A673 (cell line): ENCODE data around the gene SH3RF3. TPM values are rescaled to one million over a fixed set of nuclear protein-coding genes. Genes with fewer than 3 reads are reported as not detected.

Experiments
- BruUV-seq: library from RNA; stranded (reverse); fragments of 400-500 nt; replicated peaks from 2 replicates; lab custom pipeline; 2021; lab: Mats Ljungman, UMichigan
- CTCF ChIA-PET: fragments of 300-600 bp; sonication (Branson Sonifier 250); formaldehyde crosslinking; loops from one replicate; lab custom pipeline; 2022; ENCODE audit warnings: antibody characterized with exemption; lab: Charles Lee
- POLR2A ChIA-PET: fragments of 300-600 bp; sonication (Branson Sonifier 250); formaldehyde crosslinking; loops from one replicate; lab custom pipeline; 2022; ENCODE audit warnings: antibody characterized with exemption; ENCODE audit not compliant: low non-redundant PET; lab: Charles Lee
- DNase-seq: peaks from one replicate; pipeline ENCODE4 v3.0.0-alpha.2; 2015; ENCODE audit warnings: low spot score
- H3K27ac ChIP-seq: fragments of 200-600 bp; sonication (generic); 2 replicates; pipeline ENCODE4 v1.5.1; 2016; ENCODE audit warnings: mixed run types, low read depth, mild to moderate bottlenecking, mixed read lengths, antibody characterized with exemption, low read length; ENCODE audit not compliant: poor library complexity, severe bottlenecking
- H3K27me3 ChIP-seq: fragments of 200-600 bp; sonication (generic); replicated peaks from 2 replicates; pipeline ENCODE4 v1.6.1; 2017; ENCODE audit warnings: mixed run types, low read depth, mild to moderate bottlenecking, mixed read lengths, antibody characterized with exemption, low read length; ENCODE audit not compliant: insufficient read depth, poor library complexity
- H3K36me3 ChIP-seq: fragments of 200-600 bp; sonication (generic); 2 replicates; pipeline ENCODE4 v1.6.1; 2016; ENCODE audit warnings: mixed run types, mild to moderate bottlenecking, mixed read lengths, antibody characterized with exemption, low read length; ENCODE audit not compliant: insufficient read depth, poor library complexity, severe bottlenecking
- H3K4me1 ChIP-seq: fragments of 200-600 bp; sonication (generic); 2 replicates; pipeline ENCODE4 v1.6.1; 2017; ENCODE audit warnings: mixed run types, mild to moderate bottlenecking, mixed read lengths, antibody characterized with exemption, low read length; ENCODE audit not compliant: insufficient read depth, poor library complexity, severe bottlenecking
- H3K4me3 ChIP-seq: fragments of 200-600 bp; sonication (generic); 2 replicates; pipeline ENCODE4 v1.5.1; 2016; ENCODE audit warnings: low read depth, mixed run types, mild to moderate bottlenecking, mixed read lengths, low read length; ENCODE audit not compliant: poor library complexity, severe bottlenecking
- H3K9me3 ChIP-seq: fragments of 200-600 bp; sonication (generic); 2 replicates; pipeline ENCODE4 v1.6.1; 2016; ENCODE audit warnings: mixed run types, low read depth, mild to moderate bottlenecking, mixed read lengths, antibody characterized with exemption, low read length; ENCODE audit not compliant: poor library complexity, severe bottlenecking
- EZH2 ChIP-seq: fragments of 200-600 bp; sonication (generic); IDR thresholded peaks from 2 replicates; pipeline ENCODE4 v1.6.1; 2017; ENCODE audit warnings: borderline replicate concordance, low read depth, mild to moderate bottlenecking, mixed read lengths, antibody characterized with exemption, low read length; ENCODE audit not compliant: poor library complexity, severe bottlenecking
- intact Hi-C: fragments of 100-400 bp; cut with micrococcal nuclease; formaldehyde crosslinking; loops from one replicate; pipeline ENCODE4 v1.10.0; 2022; ENCODE audit not compliant: unreplicated experiment
- total RNA-seq: library from RNA; stranded (reverse); gene quantifications from 2 replicates; pipeline ENCODE4 v1.2.3, GENCODE V29; 2021
- TF ChIP-seq, protein P1 (sequence below): fragments of 300-800, 200-600 bp; sonication (generic); conservative IDR thresholded peaks from 2 replicates; pipeline ENCODE4 v1.5.1; 2017; ENCODE audit warnings: low read depth, mild to moderate bottlenecking, antibody characterized with exemption, low read length, moderate library complexity, mixed read lengths

The SH3RF3 gene
- total RNA-seq, 1 experiment from 2014 or later: 0.15 TPM

DNA sequence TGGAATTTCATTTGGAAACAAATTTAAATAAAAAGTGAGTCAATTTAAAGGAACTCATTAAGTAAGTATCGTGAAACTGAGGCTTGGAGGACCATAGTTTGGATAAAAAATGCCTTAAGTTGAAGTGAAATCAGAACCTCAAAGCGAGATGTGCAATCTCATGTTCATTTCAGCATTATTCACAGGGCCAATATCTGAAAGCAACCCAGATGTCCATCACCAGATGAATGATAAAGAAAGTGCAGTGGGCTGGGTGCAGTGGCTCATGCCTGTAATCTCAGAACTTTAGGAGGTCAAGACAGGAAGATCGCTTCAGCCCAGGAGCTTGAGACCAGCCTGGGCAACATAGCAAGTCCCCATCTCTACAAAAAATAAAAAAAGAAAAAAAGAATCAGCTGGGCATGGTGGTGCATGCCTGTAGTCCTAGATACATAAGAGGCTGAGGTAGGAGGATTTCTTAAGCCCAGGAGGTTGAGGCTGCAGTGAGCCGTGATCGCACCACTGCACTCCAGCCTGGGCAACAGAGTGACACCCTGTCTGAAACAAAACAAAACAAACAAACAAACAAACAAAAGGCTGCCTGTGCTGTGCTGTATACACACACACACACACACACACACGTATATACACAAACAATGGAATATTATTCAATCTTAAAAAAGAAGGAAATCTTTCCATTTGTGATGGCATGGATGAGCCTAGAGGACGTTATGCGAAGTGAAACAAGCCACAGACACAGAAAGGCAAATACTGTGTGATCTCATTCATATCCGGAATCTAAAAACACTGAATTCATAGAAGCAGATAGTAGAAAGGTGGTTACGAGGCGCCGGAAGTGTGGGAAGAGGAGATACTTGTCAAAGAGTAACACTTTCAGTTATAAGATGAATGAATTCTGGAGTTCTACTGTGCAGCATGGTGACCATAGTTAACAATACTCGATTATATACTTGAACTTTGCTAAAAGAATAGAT lies 14.5 kb downstream of the SH3RF3 start:
- no peak for DNase-seq
- Histone ChIP-seq H3K9me3 (no peaks in the 10 kb centered on the region), H3K4me1 (no peaks in the 10 kb centered on the region), H3K27ac (no peak overlapping the region), H3K27me3 (peaks cover 12% of the 10 kb centered on the region), H3K4me3 (no peak overlapping the region), H3K36me3 (no peaks in the 10 kb centered on the region)
- no TSS peak for BruUV-seq
- ChIA-PET CTCF (no interaction called here), POLR2A (no interaction called here)
- intact Hi-C loops: no loop called here
- TF ChIP-seq, protein P1, sequence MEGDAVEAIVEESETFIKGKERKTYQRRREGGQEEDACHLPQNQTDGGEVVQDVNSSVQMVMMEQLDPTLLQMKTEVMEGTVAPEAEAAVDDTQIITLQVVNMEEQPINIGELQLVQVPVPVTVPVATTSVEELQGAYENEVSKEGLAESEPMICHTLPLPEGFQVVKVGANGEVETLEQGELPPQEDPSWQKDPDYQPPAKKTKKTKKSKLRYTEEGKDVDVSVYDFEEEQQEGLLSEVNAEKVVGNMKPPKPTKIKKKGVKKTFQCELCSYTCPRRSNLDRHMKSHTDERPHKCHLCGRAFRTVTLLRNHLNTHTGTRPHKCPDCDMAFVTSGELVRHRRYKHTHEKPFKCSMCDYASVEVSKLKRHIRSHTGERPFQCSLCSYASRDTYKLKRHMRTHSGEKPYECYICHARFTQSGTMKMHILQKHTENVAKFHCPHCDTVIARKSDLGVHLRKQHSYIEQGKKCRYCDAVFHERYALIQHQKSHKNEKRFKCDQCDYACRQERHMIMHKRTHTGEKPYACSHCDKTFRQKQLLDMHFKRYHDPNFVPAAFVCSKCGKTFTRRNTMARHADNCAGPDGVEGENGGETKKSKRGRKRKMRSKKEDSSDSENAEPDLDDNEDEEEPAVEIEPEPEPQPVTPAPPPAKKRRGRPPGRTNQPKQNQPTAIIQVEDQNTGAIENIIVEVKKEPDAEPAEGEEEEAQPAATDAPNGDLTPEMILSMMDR: no peak
- TF ChIP-seq EZH2: no peak

DNA sequence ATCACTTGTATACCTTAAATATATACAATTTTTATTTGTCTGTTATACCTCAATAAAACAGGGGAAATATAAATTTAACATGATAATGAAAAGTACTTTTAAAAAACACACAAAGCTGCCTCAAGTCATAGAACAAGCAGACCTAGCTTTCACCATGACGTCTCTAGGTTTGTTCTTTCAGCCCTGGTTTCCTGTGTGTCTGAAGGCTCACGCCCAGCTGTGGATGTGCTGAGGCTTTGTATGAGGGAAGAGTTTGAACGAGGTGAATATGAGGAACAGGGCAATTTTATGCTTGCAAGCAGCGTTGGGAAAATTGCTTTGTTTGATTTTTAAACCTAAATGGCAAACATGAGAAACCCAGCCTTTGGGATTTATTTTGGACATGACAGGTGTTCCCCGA lies 15.3 kb downstream of the SH3RF3 start:
- Histone ChIP-seq H3K4me1 (no peaks in the 10 kb centered on the region), H3K27me3 (peaks cover 4% of the 10 kb centered on the region), H3K27ac (no peak overlapping the region), H3K4me3 (no peak overlapping the region), H3K36me3 (no peaks in the 10 kb centered on the region), H3K9me3 (no peaks in the 10 kb centered on the region)
- intact Hi-C loops: no loop called here
- ChIA-PET CTCF (no interaction called here), POLR2A (interaction anchor here (0.6 kb wide), 1 partner anchor 10 kb away, joined by 3 read pairs; no protein-coding TSS in a partner anchor)
- BruUV-seq: no TSS peak
- no peak for DNase-seq
- TF ChIP-seq, protein P1: no peak
- TF ChIP-seq EZH2: no peak

DNA sequence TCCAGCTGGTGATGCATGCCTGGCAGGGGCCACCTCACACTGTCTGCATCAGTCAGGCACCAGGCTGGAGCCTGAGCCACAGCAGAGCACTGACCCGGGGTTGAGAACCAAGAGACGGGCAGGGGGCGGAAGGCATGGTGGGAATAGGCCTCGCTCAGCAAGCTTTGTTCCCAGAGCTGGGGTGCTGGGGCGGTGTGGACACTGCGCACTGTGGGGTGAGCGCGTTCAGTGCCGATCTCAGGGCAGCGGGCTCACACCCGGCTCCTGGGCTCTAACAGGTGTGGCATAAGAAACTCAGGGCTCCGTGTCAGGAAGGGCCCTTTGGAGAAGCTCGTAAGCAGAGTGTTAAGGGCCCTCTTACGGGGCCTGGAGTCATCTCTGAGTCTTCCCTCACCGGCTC lies 15.7 kb downstream of the SH3RF3 start:
- DNase-seq: no peak
- TF ChIP-seq, protein P1: no peak
- TF ChIP-seq EZH2: no peak
- CTCF ChIA-PET: no interaction called here
- Histone ChIP-seq H3K9me3 (no peaks in the 10 kb centered on the region), H3K27ac (no peak overlapping the region), H3K36me3 (no peaks in the 10 kb centered on the region), H3K4me1 (no peaks in the 10 kb centered on the region), H3K27me3 (peaks cover 4% of the 10 kb centered on the region), H3K4me3 (no peak overlapping the region)
- POLR2A ChIA-PET: interaction anchor here (0.6 kb wide), 1 partner anchor 10 kb away, joined by 3 read pairs; no protein-coding TSS in a partner anchor
- no TSS peak for BruUV-seq
- intact Hi-C loops: no loop called here
